GM19455 (cell line): Measurements from ENCODE around the gene NXPH2.

ENCODE experiments used
- ATAC-seq: cut with Tn5 transposase; IDR thresholded peaks from one replicate; pipeline ENCODE4 v1.9.1; 2021; ENCODE audit not compliant: unreplicated experiment

NXPH2 gene

DNA sequence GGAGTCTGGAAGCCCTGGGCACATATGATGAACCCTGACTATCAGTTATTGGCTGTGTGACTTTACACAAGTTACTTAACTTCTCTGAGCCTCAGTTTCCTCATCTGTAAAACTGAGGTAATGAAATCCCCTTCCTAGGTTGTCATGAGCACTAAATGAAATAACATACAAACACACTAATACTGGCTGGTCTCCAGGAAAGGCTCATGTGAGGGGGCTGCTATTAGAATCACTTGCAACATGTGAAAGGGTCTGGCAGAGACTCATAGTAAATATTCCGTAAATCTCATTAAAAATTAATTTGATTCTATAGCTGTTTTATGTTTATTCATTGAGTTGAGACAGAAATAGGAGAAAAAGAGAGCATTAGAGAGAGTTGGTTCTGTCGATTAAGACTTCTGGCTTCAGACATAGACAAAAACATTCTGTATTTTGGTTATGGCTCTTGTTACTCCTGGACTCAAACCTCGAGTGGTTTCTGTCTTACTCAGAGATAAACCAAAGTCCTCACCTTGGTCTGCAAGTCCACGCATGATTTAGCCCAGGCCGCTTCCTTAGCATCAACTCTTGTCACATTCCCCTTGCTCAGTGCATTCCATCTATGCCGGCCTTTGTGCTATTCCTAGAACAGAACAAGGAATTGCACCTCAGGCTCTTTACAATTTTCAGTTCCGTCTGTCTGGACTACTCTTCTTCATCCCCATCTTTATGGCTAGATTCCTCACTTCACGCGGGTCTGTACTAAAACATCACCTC is 139.1 kb downstream of the NXPH2 start:
- no peak for ATAC-seq

DNA sequence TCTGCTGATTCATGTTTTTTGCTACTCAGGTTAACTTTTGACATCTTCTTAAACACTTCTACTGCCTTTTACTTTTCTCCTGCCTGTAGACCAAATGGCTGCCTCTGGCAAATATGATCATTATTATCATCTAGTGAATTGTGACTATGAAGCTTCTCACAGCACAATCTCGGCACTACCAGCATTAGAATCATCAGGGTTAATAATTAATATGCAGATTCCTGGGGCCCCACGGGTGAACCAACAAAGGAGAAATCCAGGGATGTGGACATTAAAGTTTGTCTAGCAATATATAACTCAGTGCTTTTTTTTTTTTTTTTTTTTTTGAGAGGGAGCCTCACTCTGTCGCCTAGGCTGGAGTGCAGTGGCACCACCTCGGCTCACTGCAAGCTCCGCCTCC is 142.5 kb downstream of the NXPH2 start:
- no peak for ATAC-seq

DNA sequence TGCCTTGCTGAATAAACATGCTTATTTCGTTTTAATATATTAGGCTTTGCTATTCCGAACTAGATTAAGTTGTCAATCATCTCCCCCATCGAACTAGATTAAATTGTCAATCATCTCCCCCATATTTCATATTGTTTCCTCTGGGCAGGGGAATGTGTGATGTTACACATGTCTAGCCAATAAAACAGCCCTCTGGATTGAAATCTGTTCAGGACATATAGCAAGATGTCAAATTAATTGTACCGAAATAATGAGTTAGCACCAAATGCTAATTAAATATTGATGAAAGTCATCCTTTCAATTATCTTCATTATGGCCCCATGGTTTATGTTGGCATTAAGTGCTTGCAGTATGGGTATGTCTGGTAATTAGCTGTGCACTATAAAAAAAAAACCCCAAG is 143.1 kb downstream of the NXPH2 start:
- ATAC-seq = no peak

DNA sequence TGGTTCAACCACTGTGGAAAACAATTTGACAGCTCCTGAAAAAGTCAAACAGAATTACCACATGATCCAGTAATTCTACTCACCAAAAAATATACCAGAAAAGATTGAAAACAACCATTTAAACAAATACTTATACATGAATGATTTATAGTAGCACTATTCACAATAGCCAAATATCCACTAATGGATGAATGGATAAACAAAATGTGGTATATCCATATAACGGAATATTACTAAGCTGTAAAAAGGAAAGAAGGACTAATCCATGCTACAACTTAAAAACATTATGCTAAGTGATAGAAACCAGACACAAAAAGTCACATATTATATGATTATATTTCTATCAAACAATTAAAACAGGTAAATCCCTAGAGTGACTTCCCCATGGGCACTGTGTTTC is 147.1 kb downstream of the NXPH2 start:
- ATAC-seq = no peak

DNA sequence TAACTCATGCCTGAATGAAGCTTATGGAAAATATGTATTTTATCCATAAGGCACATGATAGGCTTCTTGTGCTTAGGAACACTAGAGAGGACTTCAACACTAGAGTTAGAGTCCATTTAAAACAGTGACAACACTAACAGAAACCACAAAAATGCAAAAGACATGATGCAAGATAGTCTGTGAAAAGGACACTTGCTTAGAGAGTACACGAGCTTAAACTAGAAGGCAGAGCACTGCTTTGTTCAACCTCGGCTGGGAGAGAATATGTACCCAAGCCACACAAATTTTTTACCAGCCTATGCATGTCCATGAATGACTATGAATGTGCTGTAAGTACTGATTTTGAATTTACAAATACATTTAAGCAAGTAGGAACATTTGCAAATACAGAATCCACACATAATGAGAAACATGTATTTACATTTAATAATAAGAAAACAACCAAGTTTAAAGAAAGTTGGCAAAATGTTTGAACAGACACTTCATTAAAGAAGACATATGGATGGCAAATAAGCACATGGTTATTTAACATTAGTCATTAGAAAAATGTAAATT is 148.0 kb downstream of the NXPH2 start:
- no peak for ATAC-seq

DNA sequence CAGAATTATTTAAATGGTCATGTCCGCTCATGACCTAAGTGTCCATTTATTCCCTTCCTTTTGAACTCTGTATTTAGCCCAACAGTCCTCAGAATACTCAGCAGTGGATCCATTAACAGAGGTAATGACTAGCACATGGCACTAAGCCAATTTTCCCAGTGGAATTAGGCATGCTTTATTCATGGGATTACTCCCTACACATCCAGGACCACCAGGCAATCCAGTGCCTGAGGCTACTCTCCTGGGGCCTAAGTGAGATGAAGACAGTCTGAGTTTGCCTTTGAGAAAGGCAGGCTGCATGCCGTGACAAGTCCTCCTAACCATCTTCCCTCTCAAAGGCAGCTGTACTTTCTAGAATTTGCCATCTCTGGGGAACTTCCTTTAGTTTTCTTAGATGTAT is 150.0 kb downstream of the NXPH2 start:
- no peak for ATAC-seq

DNA sequence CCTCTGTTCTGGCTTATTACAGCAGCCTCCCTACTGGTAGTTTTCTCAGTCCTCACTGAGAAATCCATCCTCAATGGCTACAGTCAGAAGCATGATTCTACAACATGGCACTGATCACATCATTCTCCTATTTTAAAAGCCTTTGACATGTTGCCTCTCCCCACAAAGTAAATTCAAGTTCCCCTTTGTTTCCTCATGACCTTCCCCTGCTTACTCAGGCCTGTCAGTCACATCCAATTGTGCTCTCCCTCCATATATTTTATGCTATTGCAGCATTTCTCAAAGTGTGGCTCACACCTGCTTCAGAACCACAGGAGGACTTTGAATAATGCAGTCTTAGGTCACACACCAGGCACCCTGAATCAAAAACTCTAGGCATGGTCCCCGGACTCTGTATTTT is 154.0 kb downstream of the NXPH2 start:
- ATAC-seq = no peak

DNA sequence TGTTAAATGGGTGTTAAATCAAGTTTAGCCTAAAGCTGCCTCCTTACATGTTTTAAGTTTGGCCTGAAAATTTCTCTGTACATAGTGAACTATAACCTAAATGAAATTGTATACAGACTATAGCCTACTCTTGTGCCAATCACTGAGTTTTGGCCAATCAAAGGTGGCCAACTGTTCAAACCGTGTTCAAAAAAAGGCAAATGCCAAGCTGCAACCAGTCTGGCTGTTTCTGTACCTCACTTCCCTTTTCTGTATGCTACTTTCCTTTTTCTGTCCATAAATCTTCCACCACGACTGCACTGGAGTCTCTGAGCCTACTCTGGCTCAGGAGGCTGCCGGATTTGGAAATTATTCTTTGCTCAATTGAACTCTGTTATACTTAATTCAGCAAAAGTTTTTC is 157.6 kb downstream of the NXPH2 start:
- ATAC-seq = no peak

DNA sequence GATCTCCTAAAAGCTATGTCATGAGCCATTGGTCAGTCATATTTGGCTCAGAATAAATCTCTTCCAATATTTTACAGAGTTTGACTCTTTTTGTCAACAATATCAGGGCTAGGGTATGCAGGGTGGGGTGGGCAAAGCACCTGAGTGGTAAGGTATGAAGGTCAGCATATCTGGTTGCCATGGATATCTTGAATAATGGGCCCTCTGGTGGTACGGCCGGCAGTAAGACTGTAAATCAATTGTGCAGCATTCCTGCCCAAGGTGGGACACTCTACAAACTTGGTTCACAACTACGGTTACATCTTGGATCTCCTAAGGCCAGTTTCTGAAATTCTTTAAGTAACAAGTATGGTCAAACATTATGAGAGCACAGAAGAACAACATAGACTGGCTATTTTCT is 159.1 kb downstream of the NXPH2 start:
- ATAC-seq = no peak

DNA sequence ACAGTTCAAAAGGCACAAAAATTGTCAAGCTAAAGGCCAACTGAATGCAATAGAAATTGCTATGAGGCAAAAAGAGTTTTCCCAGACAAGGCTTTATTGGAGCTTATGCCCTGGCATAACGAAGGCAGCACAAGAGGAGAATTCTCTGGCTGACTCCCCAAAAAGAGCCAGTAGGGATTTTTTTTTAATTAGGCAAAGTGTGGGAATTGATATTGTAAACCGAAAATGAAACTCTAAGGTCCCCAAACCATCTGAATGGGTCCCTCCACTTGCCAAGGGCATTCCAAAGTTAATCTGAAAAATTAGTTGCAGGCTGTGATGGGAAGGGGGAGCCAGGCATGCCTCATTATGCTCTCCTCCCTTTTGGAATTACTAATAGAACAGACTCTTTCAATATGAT is 159.8 kb downstream of the NXPH2 start:
- no peak for ATAC-seq
